GM11168 (cell line): ENCODE data around the gene LYAR.

ENCODE experiments used
- in situ Hi-C: fragments of 300-500 bp; cut with MboI; formaldehyde crosslinking; loops from one replicate; pipeline ENCODE4 v1.12.0; 2022; ENCODE audit warnings: low sequenced_read_pairs; ENCODE audit not compliant: unreplicated experiment

Gene LYAR

GRCh38 chr4:4317496-4318232 lies 27.7 kb upstream of the LYAR start:
- in situ Hi-C loops: no loop called here

- in situ Hi-C loops: no loop called here
Measured at GRCh38 chr4:4316150-4316495, 26.2 kb upstream of the LYAR start.

GRCh38 chr4:4315461-4316149 lies 25.7 kb upstream of the LYAR start:
- in situ Hi-C loops: no loop called here

GRCh38 chr4:4311193-4311592 lies 21.2 kb upstream of the LYAR start:
- in situ Hi-C loops: no loop called here

- in situ Hi-C loops: no loop called here
Measured at GRCh38 chr4:4308800-4309441, 19.0 kb upstream of the LYAR start.

- in situ Hi-C loops: no loop called here
Measured at GRCh38 chr4:4306920-4307319, 17.0 kb upstream of the LYAR start.

GRCh38 chr4:4302416-4302815 lies 12.5 kb upstream of the LYAR start:
- in situ Hi-C loops: no loop called here

- in situ Hi-C loops: no loop called here
Measured at GRCh38 chr4:4302001-4302400, 12.0 kb upstream of the LYAR start.

- in situ Hi-C loops: no loop called here
Measured at GRCh38 chr4:4299006-4299405, 9.1 kb upstream of the LYAR start.

GRCh38 chr4:4296283-4296846 lies 6.4 kb upstream of the LYAR start:
- in situ Hi-C loops: no loop called here

GRCh38 chr4:4293279-4293678 lies 3.3 kb upstream of the LYAR start:
- in situ Hi-C loops: no loop called here

- in situ Hi-C loops: no loop called here
Measured at GRCh38 chr4:4289597-4289940, 385 bp downstream of the LYAR start.

- in situ Hi-C loops: no loop called here
Measured at GRCh38 chr4:4289055-4289454, 899 bp downstream of the LYAR start.

GRCh38 chr4:4288098-4288497 lies 1.9 kb downstream of the LYAR start:
- in situ Hi-C loops: no loop called here

GRCh38 chr4:4284827-4285618 lies 4.9 kb downstream of the LYAR start:
- in situ Hi-C loops: no loop called here

- in situ Hi-C loops: no loop called here
Measured at GRCh38 chr4:4281787-4282186, 8.2 kb downstream of the LYAR start.

- in situ Hi-C loops: no loop called here
Measured at GRCh38 chr4:4277531-4277930, 12.4 kb downstream of the LYAR start.

GRCh38 chr4:4274226-4274625 lies 15.7 kb downstream of the LYAR start:
- in situ Hi-C loops: no loop called here

- in situ Hi-C loops: no loop called here
Measured at GRCh38 chr4:4271912-4272311, 18.0 kb downstream of the LYAR start.

GRCh38 chr4:4270529-4270928 lies 19.4 kb downstream of the LYAR start:
- in situ Hi-C loops: no loop called here

GRCh38 chr4:4269856-4270255 lies 20.1 kb downstream of the LYAR start:
- in situ Hi-C loops: no loop called here
